Chondrocyte (in vitro differentiated cells): Measurements from ENCODE around the gene CMSS1. TPM values are rescaled to one million over a fixed set of nuclear protein-coding genes. Genes with fewer than 3 reads are reported as not detected.

Experiments used
- DNase-seq: peaks from one replicate; pipeline ENCODE4 v3.0.0; 2021; ENCODE audit warnings: mixed read lengths, low spot score
- H3K27ac Mint-ChIP-seq: one replicate; pipeline ENCODE4 v1.8.0; 2021; ENCODE audit warnings: mild to moderate bottlenecking, moderate library complexity, mixed read lengths; ENCODE audit not compliant: unreplicated experiment
- H3K27me3 Mint-ChIP-seq: 2 replicates; pipeline ENCODE4 v1.8.0; 2021; ENCODE audit warnings: low read depth, mixed read lengths
- H3K36me3 Mint-ChIP-seq: 2 replicates; pipeline ENCODE4 v1.8.0; 2021; ENCODE audit warnings: low read depth, mixed read lengths
- H3K4me1 Mint-ChIP-seq: 2 replicates; pipeline ENCODE4 v1.8.0; 2021; ENCODE audit warnings: low read depth, mild to moderate bottlenecking, mixed read lengths
- H3K4me3 Mint-ChIP-seq: one replicate; pipeline ENCODE4 v1.8.0; 2021; ENCODE audit warnings: mild to moderate bottlenecking, moderate library complexity, mixed read lengths; ENCODE audit not compliant: unreplicated experiment
- H3K9me3 Mint-ChIP-seq: 2 replicates; pipeline ENCODE4 v1.8.0; 2021; ENCODE audit warnings: low read depth, mixed read lengths
- CTCF ChIP-seq: fragments of 200-600 bp; sonication (generic); IDR thresholded peaks from 2 replicates; pipeline ENCODE4 v1.5.0; 2021; ENCODE audit warnings: antibody characterized with exemption, mild to moderate bottlenecking, moderate library complexity
- total RNA-seq: library from RNA; stranded (reverse); gene quantifications from 3 replicates; pipeline ENCODE4 v1.2.1, GENCODE V29; 2021

Gene CMSS1
- total RNA-seq, 1 donor from 2014 or later, result 19.5 TPM

GRCh38 chr3:100120693-100121092 is 303.0 kb downstream of the CMSS1 start:
- no peak for DNase-seq
- Mint-ChIP-seq H3K27ac (no peak overlapping the region), H3K9me3 (no peaks in the 10 kb centered on the region), H3K4me1 (peaks cover 29% of the 10 kb centered on the region), H3K4me3 (no peak overlapping the region), H3K36me3 (no peaks in the 10 kb centered on the region), H3K27me3 (no peaks in the 10 kb centered on the region)
- TF ChIP-seq CTCF, result no peak

- no peak for TF ChIP-seq CTCF
- Mint-ChIP-seq H3K36me3 (no peaks in the 10 kb centered on the region), H3K4me3 (no peak overlapping the region), H3K27me3 (no peaks in the 10 kb centered on the region), H3K27ac (no peak overlapping the region), H3K9me3 (no peaks in the 10 kb centered on the region), H3K4me1 (peaks cover 32% of the 10 kb centered on the region)
- DNase-seq, result no peak
These were observed 304.7 kb downstream of the CMSS1 start for GRCh38 chr3:100122321-100122720.

- Mint-ChIP-seq H3K27ac (no peak overlapping the region), H3K36me3 (no peaks in the 10 kb centered on the region), H3K4me3 (no peak overlapping the region), H3K4me1 (peaks cover 32% of the 10 kb centered on the region), H3K27me3 (no peaks in the 10 kb centered on the region), H3K9me3 (no peaks in the 10 kb centered on the region)
- no peak for TF ChIP-seq CTCF
- no peak for DNase-seq
These were observed 305.4 kb downstream of the CMSS1 start for GRCh38 chr3:100123112-100123511.

GRCh38 chr3:100124201-100124761 is 306.6 kb downstream of the CMSS1 start:
- DNase-seq, result no peak
- no peaks in the 10 kb centered on the region for H3K9me3 Mint-ChIP-seq
- TF ChIP-seq CTCF, result no peak
- H3K27ac Mint-ChIP-seq, result no peak overlapping the region
- H3K36me3 Mint-ChIP-seq, result no peaks in the 10 kb centered on the region
- H3K4me1 Mint-ChIP-seq, result peaks cover 32% of the 10 kb centered on the region
- H3K27me3 Mint-ChIP-seq, result no peaks in the 10 kb centered on the region
- no peak overlapping the region for H3K4me3 Mint-ChIP-seq

- Mint-ChIP-seq H3K36me3 (no peaks in the 10 kb centered on the region), H3K27me3 (no peaks in the 10 kb centered on the region), H3K9me3 (no peaks in the 10 kb centered on the region), H3K27ac (peak overlapping the region; percentile 9), H3K4me1 (peaks cover 28% of the 10 kb centered on the region), H3K4me3 (no peak overlapping the region)
- DNase-seq, result no peak
- no peak for TF ChIP-seq CTCF
These were observed 307.7 kb downstream of the CMSS1 start for GRCh38 chr3:100125161-100125938.
